Subcutaneous adipose tissue (tissue), 4 donors: ENCODE results near the gene BMP2. TPM values are rescaled to one million over a fixed set of nuclear protein-coding genes. Genes with fewer than 3 reads are reported as not detected.

Source experiments
- CTCF ChIP-seq: fragments of 450-650 bp; IDR thresholded peaks from one replicate; pipeline ENCODE4 v1.5.1; 2016; ENCODE audit warnings: low read depth, mild to moderate bottlenecking, control low read depth, antibody characterized with exemption, moderate library complexity
- total RNA-seq, 4 donors: library from RNA; depleted of rRNA; stranded (reverse); fragments of >200 nt; gene quantifications; one replicate each; pipeline ENCODE4 v1.1.0, GENCODE V29; 2016

The BMP2 gene
- total RNA-seq, 4 donors from 2014 or later, result 4.4 to 17.7 (median 16.9) TPM

- TF ChIP-seq CTCF, result no peak
These were observed 52.1 kb downstream of the BMP2 start for GRCh38 chr20:6819599-6819998.

- no peak for TF ChIP-seq CTCF
These were observed 56.9 kb downstream of the BMP2 start for GRCh38 chr20:6824401-6824800.

GRCh38 chr20:6827472-6827871 is 60.0 kb downstream of the BMP2 start:
- TF ChIP-seq CTCF, result no peak

- TF ChIP-seq CTCF, result no peak
These were observed 61.4 kb downstream of the BMP2 start for GRCh38 chr20:6828794-6829423.

- TF ChIP-seq CTCF, result no peak
These were observed 62.1 kb downstream of the BMP2 start for GRCh38 chr20:6829510-6830116.
